Measurements from ENCODE around the gene CD44.

Gene CD44

GRCh38 chr11:35235157-35235468 is 96.1 kb downstream of the CD44 start:
- H3K4me3 ChIP-seq (ENCODE audit: low read depth, low read length), result no peak overlapping the region
- no peak for TF ChIP-seq CTCF (IDR thresholded peaks at IDR 0.05; ENCODE audit: control insufficient read depth, extremely low read depth, insufficient read depth)

GRCh38 chr11:35235498-35235897 is 96.5 kb downstream of the CD44 start:
- no peak for TF ChIP-seq CTCF (IDR thresholded peaks at IDR 0.05; ENCODE audit: control insufficient read depth, extremely low read depth, insufficient read depth)
- no peak for DNase-seq (ENCODE audit: low read depth)
- no peak overlapping the region for H3K4me3 ChIP-seq (ENCODE audit: low read depth, low read length)

More at GRCh38 chr11:35235157-35235468, 96.1 kb downstream of the CD44 start:
- DNase-seq (ENCODE audit: low read depth), result no peak

GRCh38 chr11:35235936-35236666 is 97.1 kb downstream of the CD44 start:
- H3K4me3 ChIP-seq (ENCODE audit: low read depth, low read length), result no peak overlapping the region
- peak; percentile 48 for DNase-seq (ENCODE audit: low read depth)
- no peak for TF ChIP-seq CTCF (IDR thresholded peaks at IDR 0.05; ENCODE audit: control insufficient read depth, extremely low read depth, insufficient read depth)

- no peak for DNase-seq (ENCODE audit: low read depth)
- TF ChIP-seq CTCF (IDR thresholded peaks at IDR 0.05; ENCODE audit: control insufficient read depth, extremely low read depth, insufficient read depth), result no peak
These were observed 97.7 kb downstream of the CD44 start for GRCh38 chr11:35236667-35237003.

GRCh38 chr11:35237351-35237750 is 98.4 kb downstream of the CD44 start:
- no peak for TF ChIP-seq CTCF (IDR thresholded peaks at IDR 0.05; ENCODE audit: control insufficient read depth, extremely low read depth, insufficient read depth)
- no peak overlapping the region for H3K4me3 ChIP-seq (ENCODE audit: low read depth, low read length)
- DNase-seq (ENCODE audit: low read depth), result no peak

More at GRCh38 chr11:35236667-35237003, 97.7 kb downstream of the CD44 start:
- no peak overlapping the region for H3K4me3 ChIP-seq (ENCODE audit: low read depth, low read length)

GRCh38 chr11:35237860-35238715 is 99.1 kb downstream of the CD44 start:
- no peak for DNase-seq (ENCODE audit: low read depth)
- H3K4me3 ChIP-seq (ENCODE audit: low read depth, low read length), result no peak overlapping the region
- TF ChIP-seq CTCF (IDR thresholded peaks at IDR 0.05; ENCODE audit: control insufficient read depth, extremely low read depth, insufficient read depth), result peak; percentile 45

All from LNCaP clone FGC (cell line).